ENCODE measurements around the gene ACTR8. TPM values are rescaled to one million over a fixed set of nuclear protein-coding genes. Genes with fewer than 3 reads are reported as not detected.

The ACTR8 gene
- total RNA-seq, 1 experiment from 2014 or later, result 47.5 TPM

GRCh38 chr3:53863145-53863544, 18.8 kb downstream of the ACTR8 start:
- Histone ChIP-seq H3K9ac (ENCODE audit: low read length) (no peak overlapping the region), H3K27ac (ENCODE audit: low read length) (no peak overlapping the region), H3F3A (ENCODE audit: low read length, unreplicated experiment) (no peaks in the 10 kb centered on the region), H3K9me2 (replicated peaks; ENCODE audit: low read length) (no peaks in the 10 kb centered on the region), H4K20me1 (ENCODE audit: low read length) (no peaks in the 10 kb centered on the region), H3K27me3 (ENCODE audit: low read length) (no peaks in the 10 kb centered on the region), H3K79me2 (ENCODE audit: low read length) (no peaks in the 10 kb centered on the region), H3K4me2 (ENCODE audit: low read length) (no peak overlapping the region), H3K4me3 (ENCODE audit: low read length) (no peak overlapping the region), H3K9me3 (ENCODE audit: low read length) (no peaks in the 10 kb centered on the region), H3K36me3 (ENCODE audit: low read depth, low read length) (peaks cover 14% of the 10 kb centered on the region; the same call in 1 of the 2 replicates), H3K4me1 (ENCODE audit: insufficient read depth, low read length) (no peaks in the 10 kb centered on the region), H2AFZ (ENCODE audit: low read length) (no peak overlapping the region)
- intact Hi-C loops (cut with micrococcal nuclease), result no loop called here
- ATAC-seq, result no peak
- no peak for DNase-seq
- TF ChIP-seq EZH2phosphoT487 (IDR thresholded peaks at IDR 0.05; ENCODE audit: borderline replicate concordance, low read length) (no peak), EZH2 (IDR thresholded peaks at IDR 0.05; ENCODE audit: low read length, unreplicated experiment) (no peak)
- TF ChIP-seq, protein P1, sequence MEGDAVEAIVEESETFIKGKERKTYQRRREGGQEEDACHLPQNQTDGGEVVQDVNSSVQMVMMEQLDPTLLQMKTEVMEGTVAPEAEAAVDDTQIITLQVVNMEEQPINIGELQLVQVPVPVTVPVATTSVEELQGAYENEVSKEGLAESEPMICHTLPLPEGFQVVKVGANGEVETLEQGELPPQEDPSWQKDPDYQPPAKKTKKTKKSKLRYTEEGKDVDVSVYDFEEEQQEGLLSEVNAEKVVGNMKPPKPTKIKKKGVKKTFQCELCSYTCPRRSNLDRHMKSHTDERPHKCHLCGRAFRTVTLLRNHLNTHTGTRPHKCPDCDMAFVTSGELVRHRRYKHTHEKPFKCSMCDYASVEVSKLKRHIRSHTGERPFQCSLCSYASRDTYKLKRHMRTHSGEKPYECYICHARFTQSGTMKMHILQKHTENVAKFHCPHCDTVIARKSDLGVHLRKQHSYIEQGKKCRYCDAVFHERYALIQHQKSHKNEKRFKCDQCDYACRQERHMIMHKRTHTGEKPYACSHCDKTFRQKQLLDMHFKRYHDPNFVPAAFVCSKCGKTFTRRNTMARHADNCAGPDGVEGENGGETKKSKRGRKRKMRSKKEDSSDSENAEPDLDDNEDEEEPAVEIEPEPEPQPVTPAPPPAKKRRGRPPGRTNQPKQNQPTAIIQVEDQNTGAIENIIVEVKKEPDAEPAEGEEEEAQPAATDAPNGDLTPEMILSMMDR (conservative IDR thresholded peaks at IDR 0.05; ENCODE audit: low read depth, low read length), result no peak
- ChIA-PET CTCF (no interaction called here), POLR2A (ENCODE audit: unreplicated experiment) (no interaction called here)
- no TSS peak for BruUV-seq (replicated peaks)

DNA sequence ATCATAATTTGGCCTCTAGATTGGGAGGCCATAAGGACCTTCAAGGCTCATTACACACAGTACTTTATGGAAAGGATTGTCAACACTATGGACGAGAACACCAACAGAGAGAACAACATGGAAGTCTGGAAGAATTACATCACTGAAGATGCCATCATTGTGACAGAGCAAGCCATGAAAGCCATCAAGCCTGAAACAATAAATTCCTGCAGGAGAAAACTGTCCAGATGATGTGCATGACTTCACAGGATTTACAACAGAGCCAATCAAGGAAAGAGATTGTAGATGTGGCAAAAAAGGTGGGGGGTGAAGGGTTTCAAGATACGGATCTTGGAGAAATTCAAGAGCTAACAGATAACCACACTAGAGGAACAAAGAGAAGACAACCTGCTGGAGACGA, 19.7 kb downstream of the ACTR8 start:
- BruUV-seq (replicated peaks), result no TSS peak
- H3K79me2 ChIP-seq (ENCODE audit: low read length), result no peaks in the 10 kb centered on the region
- H3K9me3 ChIP-seq (ENCODE audit: low read length), result no peaks in the 10 kb centered on the region
- no peaks in the 10 kb centered on the region for H3K4me1 ChIP-seq (ENCODE audit: insufficient read depth, low read length)
- no peaks in the 10 kb centered on the region for H3K27me3 ChIP-seq (ENCODE audit: low read length)
- CTCF ChIA-PET, result no interaction called here
- TF ChIP-seq EZH2phosphoT487 (IDR thresholded peaks at IDR 0.05; ENCODE audit: borderline replicate concordance, low read length) (no peak), EZH2 (IDR thresholded peaks at IDR 0.05; ENCODE audit: low read length, unreplicated experiment) (no peak)
- TF ChIP-seq, protein P1 (conservative IDR thresholded peaks at IDR 0.05; ENCODE audit: low read depth, low read length), result no peak
- POLR2A ChIA-PET (ENCODE audit: unreplicated experiment), result no interaction called here
- H3K9me2 ChIP-seq (replicated peaks; ENCODE audit: low read length), result no peaks in the 10 kb centered on the region
- H3K4me3 ChIP-seq (ENCODE audit: low read length), result no peak overlapping the region
- no peaks in the 10 kb centered on the region for H4K20me1 ChIP-seq (ENCODE audit: low read length)
- H2AFZ ChIP-seq (ENCODE audit: low read length), result no peak overlapping the region
- no peak overlapping the region for H3K27ac ChIP-seq (ENCODE audit: low read length)
- peaks cover 7% of the 10 kb centered on the region; the same call in 1 of the 2 replicates for H3K36me3 ChIP-seq (ENCODE audit: low read depth, low read length)
- intact Hi-C loops (cut with micrococcal nuclease), result no loop called here
- no peak for ATAC-seq
- DNase-seq, result no peak
- H3K4me2 ChIP-seq (ENCODE audit: low read length), result no peak overlapping the region
- no peak overlapping the region for H3K9ac ChIP-seq (ENCODE audit: low read length)
- H3F3A ChIP-seq (ENCODE audit: low read length, unreplicated experiment), result no peaks in the 10 kb centered on the region

DNA sequence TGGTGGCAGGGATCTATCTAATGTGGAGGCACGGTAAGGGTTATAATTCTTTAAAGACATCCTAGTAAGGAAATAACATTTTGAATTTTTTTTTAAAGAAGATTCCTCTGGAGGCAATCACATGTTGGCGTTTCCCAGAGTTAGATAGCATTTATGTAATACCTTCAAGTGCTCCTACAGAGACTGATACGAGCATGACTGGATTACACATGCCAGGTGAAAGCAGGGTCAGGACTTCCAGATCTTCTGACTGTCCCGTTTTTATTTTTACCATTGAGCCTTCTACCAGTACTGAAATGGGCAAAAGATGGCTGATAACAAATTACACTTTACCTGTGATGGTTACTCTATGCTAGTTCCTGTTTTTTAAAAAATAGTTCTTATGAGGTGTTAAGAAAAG, 21.8 kb downstream of the ACTR8 start:
- TF ChIP-seq EZH2 (IDR thresholded peaks at IDR 0.05; ENCODE audit: low read length, unreplicated experiment) (no peak), EZH2phosphoT487 (IDR thresholded peaks at IDR 0.05; ENCODE audit: borderline replicate concordance, low read length) (no peak)
- TF ChIP-seq, protein P1 (conservative IDR thresholded peaks at IDR 0.05; ENCODE audit: low read depth, low read length), result no peak
- Histone ChIP-seq H3K79me2 (ENCODE audit: low read length) (no peaks in the 10 kb centered on the region), H3K27me3 (ENCODE audit: low read length) (no peaks in the 10 kb centered on the region), H3K9me2 (replicated peaks; ENCODE audit: low read length) (no peaks in the 10 kb centered on the region), H3K36me3 (ENCODE audit: low read depth, low read length) (peaks cover 3% of the 10 kb centered on the region; the same call in 1 of the 2 replicates), H2AFZ (ENCODE audit: low read length) (no peak overlapping the region), H3K4me1 (ENCODE audit: insufficient read depth, low read length) (no peaks in the 10 kb centered on the region), H3K9me3 (ENCODE audit: low read length) (no peaks in the 10 kb centered on the region), H4K20me1 (ENCODE audit: low read length) (no peaks in the 10 kb centered on the region), H3K4me2 (ENCODE audit: low read length) (no peak overlapping the region), H3F3A (ENCODE audit: low read length, unreplicated experiment) (no peaks in the 10 kb centered on the region), H3K9ac (ENCODE audit: low read length) (no peak overlapping the region), H3K27ac (ENCODE audit: low read length) (no peak overlapping the region), H3K4me3 (ENCODE audit: low read length) (no peak overlapping the region)
- ChIA-PET CTCF (no interaction called here), POLR2A (ENCODE audit: unreplicated experiment) (no interaction called here)
- ATAC-seq (no peak), DNase-seq (no peak)
- intact Hi-C loops (cut with micrococcal nuclease), result no loop called here
- no TSS peak for BruUV-seq (replicated peaks)

Data from PC-3 (cell line).